Tongue (tissue), 2 donors: ENCODE data around the gene KIF21A. TPM values are rescaled to one million over a fixed set of nuclear protein-coding genes. Genes with fewer than 3 reads are reported as not detected.

Source experiments
- DNase-seq: peaks from one replicate; pipeline ENCODE4 v3.0.0-alpha.2; 2015
- total RNA-seq: library from RNA; depleted of rRNA; stranded (reverse); fragments of >200 nt; gene quantifications from one replicate; pipeline ENCODE4 v1.2.3, GENCODE V29; 2014

The KIF21A gene
- total RNA-seq, 1 donor from 2014 or later, result 34.9 TPM

DNA sequence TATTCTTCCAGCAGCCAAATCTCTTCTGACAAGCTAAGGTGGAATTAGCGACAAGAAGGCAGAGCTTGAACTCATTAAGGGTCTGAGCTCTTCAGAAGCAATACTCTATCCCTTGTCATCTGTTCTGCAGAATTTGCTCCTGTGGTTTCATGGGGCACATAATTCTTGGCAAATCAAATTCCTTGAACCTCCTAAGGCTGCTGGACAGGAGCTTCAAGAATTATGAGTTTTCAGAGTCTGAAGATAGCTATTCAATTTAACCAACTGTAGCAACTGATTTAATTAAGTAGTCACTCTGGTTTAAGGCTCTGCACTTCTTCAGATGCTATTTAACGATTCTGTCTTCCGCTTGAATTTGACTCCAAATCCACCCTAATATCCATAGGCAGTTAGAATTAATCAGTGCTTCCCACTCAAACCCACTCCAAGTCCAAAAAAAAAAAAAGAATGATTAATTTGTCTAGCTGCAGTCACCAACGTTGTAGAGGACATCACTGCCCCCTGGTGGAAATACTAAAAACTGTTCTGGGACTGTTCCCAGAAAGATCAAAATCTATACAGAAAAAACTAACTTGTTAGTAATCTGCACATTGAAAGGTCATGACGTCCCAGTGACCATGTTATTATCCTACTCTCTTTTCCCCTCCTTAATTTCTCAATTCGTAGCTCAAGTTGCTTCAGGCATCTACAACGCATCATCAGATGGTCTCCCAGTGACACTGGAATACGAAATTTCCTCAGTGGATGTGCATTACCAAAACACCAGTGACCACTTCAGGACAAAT, 169.9 kb downstream of the KIF21A start:
- peak; percentile 61 for DNase-seq

DNA sequence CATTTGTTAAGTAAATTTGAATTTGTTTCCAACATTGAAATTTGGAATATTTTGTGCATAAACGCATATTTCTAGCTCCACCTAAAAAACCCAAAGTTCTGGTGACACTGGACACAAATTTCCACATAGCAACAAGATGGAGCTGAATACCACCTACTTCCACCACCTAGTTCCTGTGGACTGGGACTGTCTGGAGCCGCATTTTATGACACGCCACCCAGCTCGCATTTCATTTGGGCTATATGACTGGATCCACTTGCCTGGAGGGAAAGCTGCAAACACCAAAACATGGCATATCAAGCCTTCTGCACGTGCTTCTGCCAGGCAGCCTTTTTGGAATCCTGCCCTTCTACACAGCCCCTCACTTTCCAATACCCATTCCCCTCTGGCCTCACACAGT, 173.4 kb downstream of the KIF21A start:
- no peak for DNase-seq

DNA sequence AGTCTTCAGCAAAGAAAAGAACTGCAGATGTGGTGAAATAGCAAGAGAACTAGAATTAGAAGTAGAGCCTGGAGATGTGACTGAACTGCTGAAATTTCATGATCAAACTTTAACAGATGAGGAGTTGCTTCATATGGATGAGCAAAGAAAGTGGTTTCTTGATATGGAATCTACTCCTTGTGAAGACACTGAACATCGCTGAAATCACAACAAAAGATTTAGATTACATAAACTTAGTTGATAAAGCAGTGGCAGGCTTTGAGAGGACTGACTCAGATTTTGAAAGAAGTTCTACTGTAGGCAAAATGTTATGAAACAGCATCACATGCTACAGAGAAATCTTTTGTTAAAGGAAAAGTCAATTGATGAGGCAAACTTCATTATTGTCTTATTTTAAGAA, 175.0 kb downstream of the KIF21A start:
- DNase-seq, result no peak

DNA sequence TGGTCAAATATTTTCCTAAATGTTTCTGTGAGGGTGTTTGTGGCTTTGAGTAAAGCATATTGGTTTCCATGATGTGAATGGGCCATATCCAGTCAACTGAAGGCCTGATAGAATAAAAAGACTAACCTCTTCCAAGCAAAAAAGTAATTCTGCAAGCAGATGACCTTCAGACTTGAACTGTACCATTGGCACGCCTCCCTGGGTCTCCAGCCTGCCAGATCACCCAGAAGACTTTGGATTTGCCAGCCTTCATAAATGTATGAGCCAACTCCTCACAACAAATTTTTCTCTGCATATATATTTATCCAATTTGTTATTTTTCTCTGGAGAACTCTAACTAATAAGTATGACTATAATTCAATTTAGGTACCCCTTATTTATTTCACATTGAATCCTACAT, 190.3 kb downstream of the KIF21A start:
- no peak for DNase-seq

Other genes starting within 250 kb of the KIF21A start
- 0.21 TPM for gene ABCD2, start 176.7 kb upstream of the KIF21A start, total RNA-seq